Ovary (tissue), 3 donors: ENCODE measurements around the gene APOC4.

Source experiments
- EP300 ChIP-seq: sonication (generic); formaldehyde crosslinking; IDR thresholded peaks from one replicate; pipeline ENCODE4 v1.6.1; 2017; ENCODE audit warnings: antibody characterized with exemption
- TF ChIP-seq, protein P1 (sequence below), 3 donors: fragments of 450-650 bp in 2 of 3; fragments of 200-600 bp in 1 of 3; IDR thresholded peaks; one replicate each; pipeline versions ENCODE4 v1.5.1 to v1.8.0; 2016 to 2022; ENCODE audit warnings: antibody characterized with exemption in 3 of 3, mild to moderate bottlenecking in 1 of 3
- donor health status: DM: no; HTN: no; CAD: no.

GRCh38 chr19:44948763-44949374 is 6.8 kb downstream of the APOC4 start:
- TF ChIP-seq, protein P1, sequence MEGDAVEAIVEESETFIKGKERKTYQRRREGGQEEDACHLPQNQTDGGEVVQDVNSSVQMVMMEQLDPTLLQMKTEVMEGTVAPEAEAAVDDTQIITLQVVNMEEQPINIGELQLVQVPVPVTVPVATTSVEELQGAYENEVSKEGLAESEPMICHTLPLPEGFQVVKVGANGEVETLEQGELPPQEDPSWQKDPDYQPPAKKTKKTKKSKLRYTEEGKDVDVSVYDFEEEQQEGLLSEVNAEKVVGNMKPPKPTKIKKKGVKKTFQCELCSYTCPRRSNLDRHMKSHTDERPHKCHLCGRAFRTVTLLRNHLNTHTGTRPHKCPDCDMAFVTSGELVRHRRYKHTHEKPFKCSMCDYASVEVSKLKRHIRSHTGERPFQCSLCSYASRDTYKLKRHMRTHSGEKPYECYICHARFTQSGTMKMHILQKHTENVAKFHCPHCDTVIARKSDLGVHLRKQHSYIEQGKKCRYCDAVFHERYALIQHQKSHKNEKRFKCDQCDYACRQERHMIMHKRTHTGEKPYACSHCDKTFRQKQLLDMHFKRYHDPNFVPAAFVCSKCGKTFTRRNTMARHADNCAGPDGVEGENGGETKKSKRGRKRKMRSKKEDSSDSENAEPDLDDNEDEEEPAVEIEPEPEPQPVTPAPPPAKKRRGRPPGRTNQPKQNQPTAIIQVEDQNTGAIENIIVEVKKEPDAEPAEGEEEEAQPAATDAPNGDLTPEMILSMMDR (IDR thresholded peaks at IDR 0.05), result no peak
- TF ChIP-seq EP300, result no peak
